Effector CD4-positive, alpha-beta T cell (primary cell): ENCODE measurements around the gene SSNA1.
A peak's percentile ranks its signal among the peaks of the same experiment; 100 is the strongest.

Experiments used
- DNase-seq: peaks from one replicate; pipeline ENCODE4 v3.0.0-alpha.2; 2020

The SSNA1 gene

DNA sequence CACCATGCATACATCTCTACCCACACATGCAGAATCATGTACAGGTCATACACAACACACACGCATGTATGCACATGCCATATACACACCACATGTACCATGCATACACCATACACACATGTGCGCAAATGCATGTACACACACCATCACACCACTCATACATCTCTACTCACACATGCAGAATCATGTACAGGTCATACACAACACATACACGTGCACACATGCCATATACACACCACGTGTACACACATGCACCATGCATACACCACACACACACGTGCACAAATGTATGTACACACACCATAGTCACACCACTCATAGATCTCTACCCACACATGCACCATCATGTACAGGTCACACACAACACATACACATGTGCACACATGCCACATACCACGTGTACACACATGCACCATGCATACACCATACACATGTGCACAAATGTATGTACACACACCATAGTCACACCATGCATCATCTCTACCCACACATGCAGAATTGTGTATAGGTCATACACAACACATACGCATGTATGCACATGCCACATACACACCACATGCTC is 35.6 kb upstream of the SSNA1 start:
- DNase-seq: no peak

- DNase-seq: peak; percentile 31
These were observed 31.7 kb upstream of the SSNA1 start for GRCh38 chr9:137156567-137157375.

DNA sequence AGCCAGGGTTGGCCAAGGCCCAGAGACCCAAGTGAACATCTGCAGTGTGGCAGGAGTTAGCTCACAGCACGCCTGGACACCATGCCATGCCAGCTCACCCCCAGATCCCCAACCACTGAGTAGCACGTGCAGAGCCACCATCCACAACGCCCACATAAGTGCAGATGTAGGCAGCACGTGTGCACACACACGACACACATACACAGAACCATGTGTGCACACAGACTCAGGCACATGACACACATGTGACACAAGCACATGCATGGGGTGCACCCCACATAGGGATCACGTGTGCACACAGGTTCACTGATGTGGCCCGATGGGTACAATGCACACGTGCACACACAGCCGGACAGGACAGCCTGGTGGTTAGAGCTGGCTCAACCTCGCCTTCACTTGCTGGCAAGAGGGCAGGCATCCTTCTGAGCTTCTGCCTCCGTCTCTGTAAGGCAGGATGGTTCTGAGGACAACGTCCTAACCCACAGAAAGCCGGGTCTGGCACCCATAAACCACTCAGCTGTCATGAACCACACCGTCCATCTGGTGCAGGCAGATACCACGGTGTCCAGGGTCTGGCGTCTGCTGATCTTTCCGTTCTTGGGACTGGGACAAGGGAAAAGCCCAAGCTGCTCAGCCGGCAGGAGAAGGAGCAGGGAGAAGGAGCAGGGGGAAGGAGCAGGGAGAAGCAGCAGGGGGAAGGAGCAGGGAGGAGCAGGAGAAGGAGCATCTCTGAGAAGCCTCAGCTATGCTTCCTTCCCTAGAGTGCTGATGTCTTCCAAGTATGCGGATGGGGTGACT is 30.7 kb upstream of the SSNA1 start:
- no peak for DNase-seq

DNA sequence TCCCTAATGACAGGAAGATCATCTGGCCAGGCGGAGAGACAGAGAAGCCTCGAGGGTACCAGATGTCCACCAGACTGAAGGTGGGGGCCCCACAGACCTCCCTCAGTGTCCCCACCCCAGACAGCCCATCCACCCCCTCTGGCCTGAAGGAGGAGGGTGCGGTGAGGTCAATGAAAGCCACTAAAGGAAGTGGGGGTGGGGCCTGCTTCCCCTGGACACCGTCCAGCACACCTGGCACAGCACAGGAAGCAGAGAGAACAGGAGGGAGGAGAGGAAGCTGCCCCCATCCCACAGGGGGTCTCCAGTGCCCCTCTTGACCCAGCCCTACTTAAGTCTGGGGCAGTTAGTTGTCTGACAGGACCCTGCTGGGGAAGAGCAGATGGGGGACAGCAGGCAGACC is 29.9 kb upstream of the SSNA1 start:
- DNase-seq: no peak

DNA sequence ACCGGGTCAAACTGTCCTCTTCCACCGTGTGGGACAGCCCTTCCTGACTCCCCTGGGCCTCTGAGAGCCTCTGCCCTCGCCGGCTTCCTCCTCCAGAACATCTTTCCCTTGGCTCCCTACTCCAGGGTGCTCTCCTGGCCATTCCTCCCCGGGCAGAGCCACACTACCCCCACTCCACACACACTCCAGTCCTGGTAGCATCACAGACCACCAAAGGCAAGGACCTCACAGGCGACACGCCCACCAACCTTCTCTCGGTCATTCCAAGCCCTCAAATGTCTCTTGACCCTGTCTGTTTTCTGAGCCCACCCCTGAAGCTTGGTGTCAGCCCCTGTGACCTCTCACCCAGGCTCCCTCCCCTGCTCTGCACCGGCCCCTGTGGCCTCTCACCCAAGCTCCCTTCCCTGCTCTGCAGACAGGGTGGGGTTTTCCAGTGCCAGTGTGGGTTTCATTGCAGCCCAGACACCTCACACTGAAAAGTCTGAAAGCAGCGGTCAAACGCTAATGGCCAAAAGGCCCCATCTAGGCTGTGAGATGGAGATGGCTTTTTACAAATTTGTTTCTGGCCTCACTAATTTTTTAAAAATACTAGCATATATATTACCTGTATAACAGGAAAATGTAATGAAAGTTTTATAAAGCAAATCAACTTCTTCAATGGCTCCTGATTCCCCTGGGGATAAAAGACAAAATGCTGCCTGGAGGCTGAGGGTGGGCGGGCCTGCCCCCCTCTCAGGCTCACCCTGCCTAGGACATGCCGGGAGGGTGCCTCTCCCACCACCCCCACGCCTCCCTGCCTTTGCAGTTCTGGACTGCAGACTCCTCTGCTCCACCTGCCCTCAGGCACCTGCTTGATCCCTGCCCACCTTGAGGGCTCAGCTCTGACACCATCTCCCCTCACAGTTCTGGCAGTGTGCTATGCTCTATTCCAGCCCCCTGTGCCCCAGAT is 29.1 kb upstream of the SSNA1 start:
- no peak for DNase-seq

DNA sequence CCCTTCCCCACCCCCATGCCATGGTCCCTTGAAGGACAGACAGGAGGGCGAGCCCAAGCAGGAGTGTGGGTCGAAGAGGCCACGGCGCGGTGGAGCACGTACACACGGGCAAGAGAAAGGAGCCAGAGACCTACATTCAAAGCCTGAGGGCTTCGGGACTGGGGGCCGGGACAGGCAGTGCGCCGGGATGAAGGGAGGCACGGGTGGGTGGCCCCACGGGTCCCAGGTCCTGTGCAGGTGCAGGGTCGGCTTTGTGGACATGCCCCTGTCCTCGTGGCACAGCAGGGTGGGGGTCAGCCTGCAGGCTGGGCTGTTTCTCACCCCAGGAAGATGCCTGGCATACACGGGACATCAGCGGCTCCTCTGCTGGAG is 28.4 kb upstream of the SSNA1 start:
- no peak for DNase-seq

- no peak for DNase-seq
These were observed 27.5 kb upstream of the SSNA1 start for GRCh38 chr9:137160716-137161557.

DNA sequence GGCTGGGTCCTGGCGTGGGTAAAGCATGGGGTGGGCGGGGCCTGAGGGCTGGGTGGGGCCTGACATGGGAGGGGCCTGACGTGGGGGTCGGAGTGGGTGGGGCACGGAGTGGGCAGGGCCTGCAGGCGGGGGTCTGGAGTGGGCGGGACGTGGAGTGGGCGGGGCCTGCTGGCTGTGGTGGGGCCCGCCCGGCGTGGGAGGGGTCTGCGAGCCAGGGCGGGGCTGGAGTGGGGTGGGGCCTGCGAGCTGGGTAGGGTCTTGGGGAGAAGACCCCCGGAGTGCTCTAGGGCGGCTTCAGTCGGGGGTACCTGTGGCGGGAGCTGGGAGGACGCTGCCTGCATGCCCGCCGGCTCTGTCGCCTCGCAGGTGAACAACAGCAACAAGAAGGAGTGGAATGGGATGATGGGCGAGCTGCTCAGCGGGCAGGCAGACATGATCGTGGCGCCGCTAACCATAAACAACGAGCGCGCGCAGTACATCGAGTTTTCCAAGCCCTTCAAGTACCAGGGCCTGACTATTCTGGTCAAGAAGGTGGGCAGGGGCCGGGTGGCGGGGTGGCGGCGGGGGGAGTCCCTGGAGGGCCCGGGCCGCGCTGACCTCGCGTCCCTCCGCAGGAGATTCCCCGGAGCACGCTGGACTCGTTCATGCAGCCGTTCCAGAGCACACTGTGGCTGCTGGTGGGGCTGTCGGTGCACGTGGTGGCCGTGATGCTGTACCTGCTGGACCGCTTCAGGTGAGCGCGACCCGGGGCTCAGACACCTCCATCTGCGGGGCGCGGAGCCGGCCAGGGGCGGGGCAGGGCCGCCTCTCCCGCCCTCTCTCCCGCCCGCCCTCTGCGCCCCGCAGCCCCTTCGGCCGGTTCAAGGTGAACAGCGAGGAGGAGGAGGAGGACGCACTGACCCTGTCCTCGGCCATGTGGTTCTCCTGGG is 26.7 kb upstream of the SSNA1 start:
- DNase-seq: no peak

GRCh38 chr9:137162505-137163364 is 25.7 kb upstream of the SSNA1 start:
- no peak for DNase-seq

- DNase-seq: no peak
These were observed 25.1 kb upstream of the SSNA1 start for GRCh38 chr9:137163365-137163715.

DNA sequence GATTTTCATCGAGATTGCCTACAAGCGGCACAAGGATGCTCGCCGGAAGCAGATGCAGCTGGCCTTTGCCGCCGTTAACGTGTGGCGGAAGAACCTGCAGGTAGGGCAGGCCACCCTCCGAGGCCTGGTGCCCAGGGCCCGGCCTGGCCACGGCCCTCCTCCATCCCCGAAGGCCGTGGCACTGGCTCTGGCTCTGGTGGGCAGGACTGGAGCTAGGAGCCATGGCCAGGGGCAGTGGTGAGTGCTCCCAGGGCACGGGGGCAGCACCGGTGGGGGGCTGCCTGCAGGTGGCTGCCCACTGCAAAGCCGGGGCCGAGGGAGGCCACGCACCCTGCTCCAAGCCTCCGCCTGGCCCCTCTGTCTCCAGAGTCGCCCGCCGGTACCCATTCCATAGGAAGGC is 24.7 kb upstream of the SSNA1 start:
- no peak for DNase-seq

GRCh38 chr9:137164370-137165249 is 23.9 kb upstream of the SSNA1 start:
- no peak for DNase-seq

- DNase-seq: no peak
These were observed 23.1 kb upstream of the SSNA1 start for GRCh38 chr9:137165250-137165836.

GRCh38 chr9:137166380-137167229 is 21.9 kb upstream of the SSNA1 start:
- no peak for DNase-seq

DNA sequence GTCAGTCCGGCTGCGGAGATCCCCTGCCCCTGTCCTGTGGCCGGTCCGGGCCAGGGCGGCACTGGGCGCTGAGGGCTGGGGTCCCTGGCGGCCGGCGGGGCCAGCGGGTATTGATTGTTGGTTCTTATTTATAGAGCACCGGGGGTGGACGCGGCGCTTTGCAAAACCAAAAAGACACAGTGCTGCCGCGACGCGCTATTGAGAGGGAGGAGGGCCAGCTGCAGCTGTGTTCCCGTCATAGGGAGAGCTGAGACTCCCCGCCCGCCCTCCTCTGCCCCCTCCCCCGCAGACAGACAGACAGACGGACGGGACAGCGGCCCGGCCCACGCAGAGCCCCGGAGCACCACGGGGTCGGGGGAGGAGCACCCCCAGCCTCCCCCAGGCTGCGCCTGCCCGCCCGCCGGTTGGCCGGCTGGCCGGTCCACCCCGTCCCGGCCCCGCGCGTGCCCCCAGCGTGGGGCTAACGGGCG is 21.2 kb upstream of the SSNA1 start:
- DNase-seq: no peak

GRCh38 chr9:137167747-137168572 is 20.5 kb upstream of the SSNA1 start:
- DNase-seq: no peak
